Adrenal gland (tissue), 12 donors: ENCODE measurements around the gene AHRR. TPM values are rescaled to one million over a fixed set of nuclear protein-coding genes. Genes with fewer than 3 reads are reported as not detected.

Experiments used
- DNase-seq, 7 donors: peaks; one replicate each; pipeline ENCODE4 v3.0.0-alpha.2; 2019 to 2020
- H3K27ac ChIP-seq, 5 donors: fragments of 200-600 bp; sonication (generic) in 4 of 5; 1 replicate in 3 of 5; 2 replicates in 2 of 5; pipeline versions ENCODE4 v1.5.1 to v1.8.0; 2016 to 2020; ENCODE audit warnings: mild to moderate bottlenecking in 1 of 5
- H3K27me3 ChIP-seq: fragments of 200-600 bp; 2 replicates; pipeline ENCODE4 v1.8.0; 2021
- H3K36me3 ChIP-seq, 2 donors: fragments of 200-600 bp; replicated peaks in 1 of 2; 1 replicate in 1 of 2; 2 replicates in 1 of 2; pipeline versions ENCODE4 v1.5.1 to v1.8.0; 2018 to 2022
- H3K4me1 ChIP-seq, 2 donors: fragments of 200-600 bp; replicated peaks in 1 of 2; 1 replicate in 1 of 2; 2 replicates in 1 of 2; pipeline versions ENCODE4 v1.5.1 to v1.8.0; 2018 to 2021
- H3K4me3 ChIP-seq, 4 donors: fragments of 200-600 bp; sonication (generic) in 3 of 4; one replicate each; pipeline ENCODE4 v1.5.1; 2016 to 2018
- H3K9me3 ChIP-seq, 3 donors: fragments of 200-600 bp; sonication (generic) in 1 of 3; replicated peaks in 1 of 3; 1 replicate in 2 of 3; 2 replicates in 1 of 3; pipeline versions ENCODE4 v1.5.1 to v1.8.0; 2016 to 2021
- CTCF ChIP-seq, 6 experiments: fragments of 450-650 bp in 4 of 6; fragments of 200-600 bp in 2 of 6; sonication (generic) in 1 of 6; IDR thresholded peaks; 1 replicate in 5 of 6; 2 replicates in 1 of 6; pipeline versions ENCODE4 v1.5.1 to v1.8.0; 2016 to 2021; ENCODE audit warnings: antibody characterized with exemption in 6 of 6, mild to moderate bottlenecking in 2 of 6, moderate library complexity in 1 of 6
- POLR2A ChIP-seq, 2 donors: fragments of 450-650 bp; IDR thresholded peaks; one replicate each; pipeline ENCODE4 v1.6.1; 2017; ENCODE audit warnings: antibody characterized with exemption in 2 of 2, mild to moderate bottlenecking in 2 of 2, moderate library complexity in 1 of 2
- WGBS, 4 donors: extraction: QIAGEN DNeasy Blood & Tissue Kit in 2 of 4; methylation state at CpG; one replicate each; pipeline versions ENCODE4 v1.1.5 to v1.1.7; 2013 to 2017; 5-methylcytosine and 5-hydroxymethylcytosine counted together
- intact Hi-C, 2 donors: fragments of 100-400 bp; cut with DNase I; formaldehyde crosslinking; loops; one replicate each; pipeline versions ENCODE4 v1.14.1 to v1.15.0; 2022 to 2023
- polyA plus RNA-seq, 3 donors: library from polyadenylated mRNA; stranded (reverse); fragments of 200-250 nt in 2 of 3; fragments of 350-450 nt in 1 of 3; fragmentation: Illumina TruSeq in 1 of 3; extraction: RNeasy Lipid Tissue Mini Kit (QIAGEN cat#74804) in 1 of 3; gene quantifications; one replicate each; pipeline ENCODE4 v1.2.3, GENCODE V29; 2013 to 2014
- total RNA-seq, 9 donors: library from RNA; depleted of rRNA in 4 of 9; stranded (reverse); fragments of >200 nt in 4 of 9; fragments of 120-200 nt in 1 of 9; fragmentation: NEBNext Ultra II Directional in 1 of 9; extraction: Animal tissue kit (Norgen Biotek cat#: 25700) in 1 of 9; gene quantifications; one replicate each; pipeline versions ENCODE4 v1.1.0 to v1.2.4, GENCODE V29; 2013 to 2023
- donor health status: healthy with polysubstance abuse.
- donor health status: Bipolar disorder and iron deficiency.
- donor health status: DM: yes; HTN: yes; CAD: no.
- donor health status: DM: no; HTN: no; CAD: no.
- donor health status: DM: no; HTN: no; CAD: no.
- donor health status: DM: yes; HTN: yes; CAD: no.

AHRR gene
- total and polyA plus RNA-seq, 12 donors = 0.17 to 3.6 (median 0.99) TPM

DNA sequence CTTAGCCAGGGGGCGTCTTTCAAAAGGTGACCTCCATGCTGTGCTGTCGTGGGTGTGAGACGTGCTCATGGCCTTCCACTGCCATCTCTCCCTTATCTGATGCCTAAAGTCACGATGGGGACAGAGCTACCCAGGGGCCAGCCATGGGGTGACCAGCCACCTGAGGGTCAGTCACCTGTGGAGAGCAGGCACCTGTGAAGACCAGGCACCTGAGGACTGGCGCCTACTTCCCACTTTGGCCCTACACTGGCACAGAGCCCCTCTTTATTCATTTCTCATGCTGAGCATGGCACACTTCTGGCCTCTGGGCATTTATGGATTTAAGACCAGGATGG lies 115.1 kb downstream of the AHRR start:
- Histone ChIP-seq H3K9me3 (no peaks in the 10 kb centered on the region), H3K36me3 (no peaks in the 10 kb centered on the region), H3K27ac (no peak overlapping the region), H3K27me3 (no peaks in the 10 kb centered on the region), H3K4me1 (peaks cover 0 to 4% of the 10 kb centered on the region in 2 donors), H3K4me3 (no peak overlapping the region)
- TF ChIP-seq CTCF (IDR thresholded peaks at IDR 0.05) (no peak), POLR2A (IDR thresholded peaks at IDR 0.05) (no peak)
- 52 to 64% (median 56%) methylated on average over 3 to 5 of the region's 5 CpGs for whole genome bisulfite sequencing, 4 donors
- intact Hi-C loops = no loop called here
- DNase-seq = peak in 2 of 7 donors; percentile 7 to 38

- H3K27me3 ChIP-seq = no peaks in the 10 kb centered on the region
- H3K27ac ChIP-seq = no peak overlapping the region
- H3K9me3 ChIP-seq = no peaks in the 10 kb centered on the region
- 55 to 74% (median 70%) methylated on average over 12 to 18 of the region's 18 CpGs for WGBS, 4 donors
- H3K36me3 ChIP-seq = no peaks in the 10 kb centered on the region
- H3K4me3 ChIP-seq = no peak overlapping the region
- TF ChIP-seq CTCF (IDR thresholded peaks at IDR 0.05) (no peak), POLR2A (IDR thresholded peaks at IDR 0.05) (no peak)
- intact Hi-C loops = no loop called here
- H3K4me1 ChIP-seq = peaks cover 4 to 10% of the 10 kb centered on the region in 2 donors
- DNase-seq = peak in 1 of 7 donors; percentile 46
Observed at GRCh38 chr5:437281-437771, 115.8 kb downstream of the AHRR start.

DNA sequence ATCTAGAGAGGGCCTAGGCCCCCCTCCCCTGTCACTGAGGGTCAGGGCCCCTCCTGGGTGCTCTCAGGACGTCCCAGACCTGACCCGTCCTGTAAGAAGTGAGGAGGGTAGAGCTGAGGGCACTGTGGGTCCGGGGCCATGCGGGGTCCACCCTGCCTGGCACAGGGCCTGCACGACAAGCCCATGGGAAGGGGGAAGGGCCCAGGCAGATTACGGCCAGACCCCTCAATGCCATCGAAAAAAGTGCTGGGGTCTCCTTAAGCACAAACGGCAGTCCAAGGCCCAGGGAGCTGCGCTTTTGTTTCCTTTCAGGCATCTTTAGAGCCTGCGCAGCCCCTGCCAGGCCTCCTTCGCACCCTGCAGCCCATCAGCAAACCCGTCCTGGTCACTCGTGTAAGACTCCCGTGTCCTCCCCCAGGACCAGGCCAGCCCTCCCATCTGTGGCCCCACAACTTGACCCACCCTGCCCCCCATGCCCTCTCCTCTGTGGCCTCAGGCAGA lies 117.0 kb downstream of the AHRR start:
- H3K36me3 ChIP-seq = no peaks in the 10 kb centered on the region
- 64 to 79% (median 73%) methylated on average over 12 to 14 of the region's 14 CpGs for WGBS, 4 donors
- no peak overlapping the region for H3K27ac ChIP-seq
- H3K4me1 ChIP-seq = peaks cover 6 to 12% of the 10 kb centered on the region in 2 donors
- no peaks in the 10 kb centered on the region for H3K27me3 ChIP-seq
- no peaks in the 10 kb centered on the region for H3K9me3 ChIP-seq
- no peak for TF ChIP-seq CTCF (IDR thresholded peaks at IDR 0.05)
- TF ChIP-seq POLR2A (IDR thresholded peaks at IDR 0.05) = no peak
- H3K4me3 ChIP-seq = no peak overlapping the region
- DNase-seq = peak in 2 of 7 donors; percentile 3 to 47
- intact Hi-C loops = no loop called here

DNA sequence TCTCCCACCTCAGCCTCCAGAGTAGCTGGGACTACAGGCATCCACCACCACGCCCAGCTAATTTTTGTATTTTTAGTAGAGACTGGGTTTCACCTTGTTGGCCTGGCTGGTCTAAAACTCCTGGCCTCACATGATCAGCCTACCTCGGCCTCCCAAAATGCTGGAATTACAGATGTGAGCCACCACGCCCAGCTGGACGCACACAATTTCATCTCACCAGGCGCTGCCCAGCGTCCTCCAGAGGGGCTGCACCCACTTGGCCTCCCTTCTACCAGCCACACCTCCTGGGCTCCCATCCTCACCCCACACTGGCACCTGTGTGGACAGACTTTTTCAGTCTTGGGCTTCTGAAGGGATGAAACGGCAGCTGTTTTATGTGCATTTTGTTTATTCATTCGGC lies 117.7 kb downstream of the AHRR start:
- H3K4me1 ChIP-seq = peaks cover 6 to 17% of the 10 kb centered on the region in 2 donors
- H3K27ac ChIP-seq = no peak overlapping the region
- intact Hi-C loops = no loop called here
- 84 to 88% (median 86%) methylated on average over 8 of the region's 8 CpGs for WGBS, 4 donors
- H3K4me3 ChIP-seq = no peak overlapping the region
- DNase-seq = peak in 1 of 7 donors; percentile 33
- TF ChIP-seq CTCF (IDR thresholded peaks at IDR 0.05) (no peak), POLR2A (IDR thresholded peaks at IDR 0.05) (no peak)
- H3K9me3 ChIP-seq = no peaks in the 10 kb centered on the region
- H3K36me3 ChIP-seq = no peaks in the 10 kb centered on the region
- no peaks in the 10 kb centered on the region for H3K27me3 ChIP-seq
